ENCODE data around the gene CDC37L1.
"Not testable (repeated sequence)": the region's sequence is repeated elsewhere in the genome, so short reads cannot be mapped to it uniquely, and the experiment has no call there.

The CDC37L1 gene

GRCh38 chr9:4740638-4741364, 61.4 kb downstream of the CDC37L1 start, which contains the start of gene AK3:
Gene AK3, minus strand, starts transcription at chr9:4741202. Its CDS starts 115 bp downstream, at chr9:4741087.
- Histone ChIP-seq H3K4me1 (ENCODE audit: control insufficient read depth, insufficient read depth, low read length) (peaks cover 30% of the 10 kb centered on the region), H3K4me3 (ENCODE audit: low read length) (peak within 1 kb of the TSS; percentile 96)
- peak; percentile 93 for DNase-seq (ENCODE audit: low read depth)

DNA sequence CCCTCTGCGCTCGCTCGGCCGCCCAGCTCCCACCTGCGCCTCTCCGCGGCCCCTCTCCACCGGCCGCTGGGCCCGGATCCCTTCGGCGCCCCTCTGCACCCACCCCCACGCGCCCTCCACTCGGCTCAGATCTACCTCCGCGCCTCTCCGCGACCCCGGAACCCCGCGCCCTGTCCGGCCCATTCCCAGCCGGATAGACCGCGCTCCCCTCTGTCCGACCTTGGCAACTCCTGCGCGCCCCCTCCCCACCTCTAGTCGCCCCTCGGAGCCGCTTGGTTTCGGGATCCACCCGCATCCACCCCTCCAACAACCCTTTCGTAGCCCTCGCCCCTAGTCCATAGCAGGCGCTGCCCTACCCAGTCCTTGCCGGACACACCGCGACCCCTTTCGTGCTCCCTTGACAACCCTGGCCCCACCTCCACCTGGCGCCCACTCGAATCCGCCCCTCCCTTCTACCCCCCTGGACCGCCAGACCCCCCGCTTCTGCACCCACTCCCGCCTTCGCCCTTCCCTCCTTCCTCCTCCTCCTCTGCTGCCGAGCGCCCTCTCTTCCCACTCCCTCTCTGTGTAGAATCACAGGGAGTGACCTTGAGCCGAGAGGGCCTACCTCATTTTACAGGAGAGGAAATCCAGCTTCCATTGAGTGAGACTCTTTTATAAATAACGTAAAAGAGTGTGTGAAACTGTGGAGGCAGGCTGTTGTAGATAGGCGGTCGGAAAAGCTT, 62.2 kb downstream of the CDC37L1 start:
- H3K27me3 ChIP-seq (replicated peaks; ENCODE audit: control insufficient read depth, insufficient read depth, low read length): no peaks in the 10 kb centered on the region
- peak overlapping the region; percentile 93 for H3K9ac ChIP-seq (ENCODE audit: low read length)
- peaks cover 30% of the 10 kb centered on the region for H3K4me1 ChIP-seq (ENCODE audit: control insufficient read depth, insufficient read depth, low read length)
- no peaks in the 10 kb centered on the region for H3K36me3 ChIP-seq (ENCODE audit: control insufficient read depth, insufficient read depth, low read length, severe bottlenecking)
- H3K4me3 ChIP-seq (ENCODE audit: low read length): peak overlapping the region; percentile 96
- DNase-seq (ENCODE audit: low read depth): peak; percentile 7
- no peaks in the 10 kb centered on the region for H3K9me3 ChIP-seq (ENCODE audit: control insufficient read depth, low read length)

More at GRCh38 chr9:4740638-4741364, 61.4 kb downstream of the CDC37L1 start, which contains the start of gene AK3:
- no peaks in the 10 kb centered on the region for H3K36me3 ChIP-seq (ENCODE audit: control insufficient read depth, insufficient read depth, low read length, severe bottlenecking)
- H3K9me3 ChIP-seq (ENCODE audit: control insufficient read depth, low read length): no peaks in the 10 kb centered on the region
- no peaks in the 10 kb centered on the region for H3K27me3 ChIP-seq (replicated peaks; ENCODE audit: control insufficient read depth, insufficient read depth, low read length)
- H3K9ac ChIP-seq (ENCODE audit: low read length): peak within 1 kb of the TSS; percentile 93

- no peaks in the 10 kb centered on the region for H3K9me3 ChIP-seq (ENCODE audit: control insufficient read depth, low read length)
- DNase-seq (ENCODE audit: low read depth): peak; percentile 4
- peak overlapping the region; percentile 93 for H3K9ac ChIP-seq (ENCODE audit: low read length)
- no peaks in the 10 kb centered on the region for H3K36me3 ChIP-seq (ENCODE audit: control insufficient read depth, insufficient read depth, low read length, severe bottlenecking)
- peak overlapping the region; percentile 96 for H3K4me3 ChIP-seq (ENCODE audit: low read length)
- H3K4me1 ChIP-seq (ENCODE audit: control insufficient read depth, insufficient read depth, low read length): peaks cover 30% of the 10 kb centered on the region
- H3K27me3 ChIP-seq (replicated peaks; ENCODE audit: control insufficient read depth, insufficient read depth, low read length): no peaks in the 10 kb centered on the region
Observed at GRCh38 chr9:4742246-4742645, 62.9 kb downstream of the CDC37L1 start.

GRCh38 chr9:4743131-4743875, 63.9 kb downstream of the CDC37L1 start:
- Histone ChIP-seq H3K4me3 (ENCODE audit: low read length) (no peak overlapping the region), H3K9ac (ENCODE audit: low read length) (peak overlapping the region; percentile 29), H3K27me3 (replicated peaks; ENCODE audit: control insufficient read depth, insufficient read depth, low read length) (no peaks in the 10 kb centered on the region), H3K9me3 (ENCODE audit: control insufficient read depth, low read length) (no peaks in the 10 kb centered on the region), H3K36me3 (ENCODE audit: control insufficient read depth, insufficient read depth, low read length, severe bottlenecking) (no peaks in the 10 kb centered on the region), H3K4me1 (ENCODE audit: control insufficient read depth, insufficient read depth, low read length) (peaks cover 30% of the 10 kb centered on the region)
- peak; percentile 34 for DNase-seq (ENCODE audit: low read depth)

DNA sequence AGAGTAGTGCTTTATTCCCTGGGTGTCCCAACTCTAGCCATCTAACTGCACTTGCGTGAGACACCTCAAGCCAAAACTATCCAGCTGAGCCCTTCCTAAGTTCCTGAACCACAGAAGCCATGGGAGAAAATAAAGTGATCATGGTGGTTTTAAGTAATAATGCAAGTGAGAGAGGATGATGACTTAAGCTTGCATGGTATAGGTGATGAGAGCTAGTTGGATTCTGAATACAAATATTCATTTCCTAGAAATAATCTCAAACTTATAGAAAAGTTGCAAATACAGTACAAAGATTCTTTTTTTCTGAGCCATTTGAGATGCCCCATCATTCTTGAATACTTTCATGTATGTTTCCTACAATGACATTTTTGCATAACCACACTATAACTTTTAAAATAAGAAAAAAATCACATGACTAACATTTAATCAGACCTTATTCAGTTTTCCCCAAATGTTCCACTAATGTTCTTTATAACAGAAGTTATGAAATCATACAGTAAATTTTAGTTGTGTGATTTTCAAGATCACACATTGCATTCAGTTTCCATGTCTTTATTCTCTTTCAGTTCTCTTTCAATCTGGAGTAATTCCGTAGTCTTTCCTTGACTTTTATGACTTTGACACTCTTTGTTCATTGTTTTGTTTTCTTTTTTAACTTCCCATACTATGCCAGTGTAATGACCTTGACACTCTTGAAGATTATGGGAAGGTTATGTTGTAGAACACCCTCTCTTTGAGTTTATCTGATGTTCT, 67.1 kb downstream of the CDC37L1 start:
- Histone ChIP-seq H3K4me1 (ENCODE audit: control insufficient read depth, insufficient read depth, low read length) (peaks cover 19% of the 10 kb centered on the region), H3K27me3 (replicated peaks; ENCODE audit: control insufficient read depth, insufficient read depth, low read length) (no peaks in the 10 kb centered on the region), H3K9ac (ENCODE audit: low read length) (no peak overlapping the region), H3K4me3 (ENCODE audit: low read length) (no peak overlapping the region), H3K36me3 (ENCODE audit: control insufficient read depth, insufficient read depth, low read length, severe bottlenecking) (no peaks in the 10 kb centered on the region), H3K9me3 (ENCODE audit: control insufficient read depth, low read length) (no peaks in the 10 kb centered on the region)
- no peak for DNase-seq (ENCODE audit: low read depth)

GRCh38 chr9:4748612-4749011, 69.2 kb downstream of the CDC37L1 start:
- no peak overlapping the region for H3K9ac ChIP-seq (ENCODE audit: low read length)
- H3K4me3 ChIP-seq (ENCODE audit: low read length): no peak overlapping the region
- no peaks in the 10 kb centered on the region for H3K36me3 ChIP-seq (ENCODE audit: control insufficient read depth, insufficient read depth, low read length, severe bottlenecking)
- DNase-seq (ENCODE audit: low read depth): no peak
- H3K27me3 ChIP-seq (replicated peaks; ENCODE audit: control insufficient read depth, insufficient read depth, low read length): no peaks in the 10 kb centered on the region
- H3K9me3 ChIP-seq (ENCODE audit: control insufficient read depth, low read length): no peaks in the 10 kb centered on the region
- H3K4me1 ChIP-seq (ENCODE audit: control insufficient read depth, insufficient read depth, low read length): peaks cover under 1% of the 10 kb centered on the region

DNA sequence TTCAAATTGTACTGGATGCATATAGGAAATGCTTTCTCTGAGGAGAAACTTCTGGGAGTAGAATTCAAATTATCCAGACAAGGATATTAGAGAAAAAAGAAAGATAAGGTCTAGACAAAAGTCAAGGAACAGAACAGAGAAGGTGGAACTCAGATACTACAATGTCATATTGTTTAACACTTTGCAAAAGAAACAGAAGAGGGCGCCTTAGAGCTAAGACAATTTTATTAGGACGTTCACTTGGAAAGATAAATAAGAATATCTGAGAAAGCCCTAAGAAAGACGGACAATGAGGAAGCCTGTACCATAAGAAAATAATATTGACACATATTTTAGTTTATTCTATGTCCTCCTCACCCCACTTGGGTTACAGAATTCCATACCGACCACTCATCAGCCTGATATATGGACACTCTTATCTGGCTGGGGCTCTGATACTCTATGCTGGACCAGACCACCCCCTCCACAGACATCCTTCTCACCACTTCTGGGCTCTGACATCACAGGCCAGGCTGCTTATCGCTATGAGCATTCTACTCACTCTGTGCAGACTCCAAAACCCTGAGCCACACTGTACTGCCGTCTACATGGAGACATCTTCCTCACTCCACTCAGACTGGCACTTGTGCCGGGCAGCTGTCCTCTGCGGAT, 70.8 kb downstream of the CDC37L1 start:
- DNase-seq (ENCODE audit: low read depth): peak; percentile 84
- no peak overlapping the region for H3K4me3 ChIP-seq (ENCODE audit: low read length)
- H3K36me3 ChIP-seq (ENCODE audit: control insufficient read depth, insufficient read depth, low read length, severe bottlenecking): no peaks in the 10 kb centered on the region
- no peaks in the 10 kb centered on the region for H3K27me3 ChIP-seq (replicated peaks; ENCODE audit: control insufficient read depth, insufficient read depth, low read length)
- no peaks in the 10 kb centered on the region for H3K4me1 ChIP-seq (ENCODE audit: control insufficient read depth, insufficient read depth, low read length)
- no peak overlapping the region for H3K9ac ChIP-seq (ENCODE audit: low read length)
- H3K9me3 ChIP-seq (ENCODE audit: control insufficient read depth, low read length): no peaks in the 10 kb centered on the region

GRCh38 chr9:4754530-4754929, 75.2 kb downstream of the CDC37L1 start:
- not testable (repeated sequence) for H3K27me3 ChIP-seq (replicated peaks; ENCODE audit: control insufficient read depth, insufficient read depth, low read length); H3K4me1 ChIP-seq (ENCODE audit: control insufficient read depth, insufficient read depth, low read length); H3K9ac ChIP-seq (ENCODE audit: low read length); H3K36me3 ChIP-seq (ENCODE audit: control insufficient read depth, insufficient read depth, low read length, severe bottlenecking); H3K4me3 ChIP-seq (ENCODE audit: low read length); H3K9me3 ChIP-seq (ENCODE audit: control insufficient read depth, low read length); DNase-seq (ENCODE audit: low read depth)

GRCh38 chr9:4755026-4755609, 75.7 kb downstream of the CDC37L1 start:
- H3K36me3 ChIP-seq (ENCODE audit: control insufficient read depth, insufficient read depth, low read length, severe bottlenecking): no peaks in the 10 kb centered on the region
- no peaks in the 10 kb centered on the region for H3K9me3 ChIP-seq (ENCODE audit: control insufficient read depth, low read length)
- no peak overlapping the region for H3K9ac ChIP-seq (ENCODE audit: low read length)
- H3K4me1 ChIP-seq (ENCODE audit: control insufficient read depth, insufficient read depth, low read length): no peaks in the 10 kb centered on the region
- H3K27me3 ChIP-seq (replicated peaks; ENCODE audit: control insufficient read depth, insufficient read depth, low read length): peaks cover 6% of the 10 kb centered on the region
- no peak overlapping the region for H3K4me3 ChIP-seq (ENCODE audit: low read length)
- DNase-seq (ENCODE audit: low read depth): peak; percentile 43

- no peaks in the 10 kb centered on the region for H3K4me1 ChIP-seq (ENCODE audit: control insufficient read depth, insufficient read depth, low read length)
- H3K36me3 ChIP-seq (ENCODE audit: control insufficient read depth, insufficient read depth, low read length, severe bottlenecking): no peaks in the 10 kb centered on the region
- no peak for DNase-seq (ENCODE audit: low read depth)
- H3K9me3 ChIP-seq (ENCODE audit: control insufficient read depth, low read length): no peaks in the 10 kb centered on the region
- H3K4me3 ChIP-seq (ENCODE audit: low read length): no peak overlapping the region
- H3K9ac ChIP-seq (ENCODE audit: low read length): no peak overlapping the region
- peaks cover 10% of the 10 kb centered on the region for H3K27me3 ChIP-seq (replicated peaks; ENCODE audit: control insufficient read depth, insufficient read depth, low read length)
Observed at GRCh38 chr9:4756420-4756819, 77.1 kb downstream of the CDC37L1 start.

All from adipocyte (in vitro differentiated cells).